Esophagus muscularis mucosa (tissue), 3 donors: ENCODE results near the gene ZFP91.

ENCODE experiments used
- CTCF ChIP-seq, 3 experiments: fragments of 200-600 bp in 2 of 3; fragments of 450-650 bp in 1 of 3; sonication (generic) in 2 of 3; IDR thresholded peaks; one replicate each; pipeline ENCODE4 v1.5.1; 2017 to 2019; ENCODE audit warnings: antibody characterized with exemption in 3 of 3, mild to moderate bottlenecking in 2 of 3, moderate library complexity in 1 of 3
- EP300 ChIP-seq: sonication (generic); formaldehyde crosslinking; IDR thresholded peaks from one replicate; pipeline ENCODE4 v1.6.1; 2017; ENCODE audit warnings: antibody characterized with exemption

- no peak for TF ChIP-seq CTCF (IDR thresholded peaks at IDR 0.05)
- no peak for TF ChIP-seq EP300
Measured at GRCh38 chr11:58628446-58628845, 49.6 kb downstream of the ZFP91 start.
